ENCODE results near the gene KANSL1L.

- TF ChIP-seq EP300 (IDR thresholded peaks at IDR 0.05) (no peak), POLR2A (IDR thresholded peaks at IDR 0.05) (no peak), CTCF (IDR thresholded peaks at IDR 0.05) (no peak)
Observed at GRCh38 chr2:210188755-210189154, 17.5 kb upstream of the KANSL1L start.
